HG03196 (cell line): ENCODE data around the gene THUMPD1.
"Not testable (repeated sequence)": the region's sequence is repeated elsewhere in the genome, so short reads cannot be mapped to it uniquely, and the experiment has no call there.

Experiments used
- ATAC-seq: cut with Tn5 transposase; IDR thresholded peaks from one replicate; pipeline ENCODE4 v1.9.1; 2021; ENCODE audit not compliant: unreplicated experiment

THUMPD1 gene

GRCh38 chr16:20701692-20702091 lies 39.9 kb downstream of the THUMPD1 start:
- ATAC-seq, result not testable (repeated sequence)

GRCh38 chr16:20696618-20697017 lies 45.0 kb downstream of the THUMPD1 start:
- ATAC-seq, result no peak

DNA sequence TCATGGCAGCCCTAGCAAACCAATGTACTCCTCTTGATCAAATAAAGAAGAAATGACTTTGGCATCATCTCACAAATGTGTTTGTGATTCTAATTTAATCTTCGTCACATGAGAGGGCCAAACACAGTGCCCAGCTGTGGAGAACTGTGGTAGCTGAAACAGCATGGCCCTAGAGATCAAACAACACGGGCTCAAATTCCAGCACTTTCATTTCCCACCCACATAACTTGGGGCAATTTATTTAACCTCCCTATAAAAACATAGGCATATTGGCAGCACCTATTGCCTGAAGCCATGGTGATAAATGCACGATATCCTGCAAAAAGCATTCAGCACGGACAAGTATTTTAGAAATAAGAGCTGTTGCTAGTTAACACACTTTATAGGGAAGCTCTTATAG lies 46.6 kb downstream of the THUMPD1 start:
- no peak for ATAC-seq

DNA sequence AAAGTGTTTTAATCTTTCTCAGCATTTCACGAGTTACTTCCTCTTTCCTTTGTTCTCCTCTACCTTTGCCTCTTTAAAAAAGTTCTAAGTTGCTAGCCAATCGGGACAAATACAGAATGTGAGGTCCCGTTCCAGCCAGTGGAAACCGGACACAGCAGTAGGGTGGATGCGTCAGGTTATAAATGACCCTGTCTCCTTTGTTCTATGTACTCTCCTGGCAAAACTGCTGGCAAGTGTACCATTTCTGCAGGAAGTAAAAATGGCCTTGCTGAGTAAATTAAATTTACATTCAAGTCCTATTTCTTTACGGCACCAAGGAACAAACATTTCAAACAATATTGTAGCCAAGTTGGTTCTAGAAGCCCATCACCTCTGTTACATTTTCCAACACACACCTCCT lies 47.5 kb downstream of the THUMPD1 start:
- not testable (repeated sequence) for ATAC-seq

- ATAC-seq, result no peak
Measured at GRCh38 chr16:20689668-20690067, 52.0 kb downstream of the THUMPD1 start.

DNA sequence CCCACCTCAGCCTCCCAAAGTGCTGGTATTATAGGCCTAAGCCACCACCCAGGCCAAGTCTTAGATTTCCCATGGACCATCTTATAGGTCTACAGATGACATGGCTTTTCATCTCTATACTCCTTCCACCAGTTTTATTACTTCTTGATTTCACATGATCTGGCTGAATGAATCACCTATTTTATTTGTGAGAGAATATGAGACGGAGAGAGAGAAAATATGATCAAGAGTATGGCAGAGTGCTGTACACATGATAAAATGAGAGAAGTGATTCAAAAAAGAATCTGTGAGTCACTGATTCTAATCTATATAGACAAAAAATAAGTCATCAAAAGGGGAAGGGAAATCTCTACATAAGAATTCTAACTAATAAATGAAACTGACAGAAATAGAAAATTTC lies 57.8 kb downstream of the THUMPD1 start:
- ATAC-seq, result no peak
